HG03108 (cell line): ENCODE results near the gene KIF4B.
"Not testable (repeated sequence)": the region's sequence is repeated elsewhere in the genome, so short reads cannot be mapped to it uniquely, and the experiment has no call there.

Source experiments
- ATAC-seq: cut with Tn5 transposase; IDR thresholded peaks from one replicate; pipeline ENCODE4 v1.9.1; 2021; ENCODE audit warnings: moderate library complexity; ENCODE audit not compliant: unreplicated experiment

KIF4B gene, protein sequence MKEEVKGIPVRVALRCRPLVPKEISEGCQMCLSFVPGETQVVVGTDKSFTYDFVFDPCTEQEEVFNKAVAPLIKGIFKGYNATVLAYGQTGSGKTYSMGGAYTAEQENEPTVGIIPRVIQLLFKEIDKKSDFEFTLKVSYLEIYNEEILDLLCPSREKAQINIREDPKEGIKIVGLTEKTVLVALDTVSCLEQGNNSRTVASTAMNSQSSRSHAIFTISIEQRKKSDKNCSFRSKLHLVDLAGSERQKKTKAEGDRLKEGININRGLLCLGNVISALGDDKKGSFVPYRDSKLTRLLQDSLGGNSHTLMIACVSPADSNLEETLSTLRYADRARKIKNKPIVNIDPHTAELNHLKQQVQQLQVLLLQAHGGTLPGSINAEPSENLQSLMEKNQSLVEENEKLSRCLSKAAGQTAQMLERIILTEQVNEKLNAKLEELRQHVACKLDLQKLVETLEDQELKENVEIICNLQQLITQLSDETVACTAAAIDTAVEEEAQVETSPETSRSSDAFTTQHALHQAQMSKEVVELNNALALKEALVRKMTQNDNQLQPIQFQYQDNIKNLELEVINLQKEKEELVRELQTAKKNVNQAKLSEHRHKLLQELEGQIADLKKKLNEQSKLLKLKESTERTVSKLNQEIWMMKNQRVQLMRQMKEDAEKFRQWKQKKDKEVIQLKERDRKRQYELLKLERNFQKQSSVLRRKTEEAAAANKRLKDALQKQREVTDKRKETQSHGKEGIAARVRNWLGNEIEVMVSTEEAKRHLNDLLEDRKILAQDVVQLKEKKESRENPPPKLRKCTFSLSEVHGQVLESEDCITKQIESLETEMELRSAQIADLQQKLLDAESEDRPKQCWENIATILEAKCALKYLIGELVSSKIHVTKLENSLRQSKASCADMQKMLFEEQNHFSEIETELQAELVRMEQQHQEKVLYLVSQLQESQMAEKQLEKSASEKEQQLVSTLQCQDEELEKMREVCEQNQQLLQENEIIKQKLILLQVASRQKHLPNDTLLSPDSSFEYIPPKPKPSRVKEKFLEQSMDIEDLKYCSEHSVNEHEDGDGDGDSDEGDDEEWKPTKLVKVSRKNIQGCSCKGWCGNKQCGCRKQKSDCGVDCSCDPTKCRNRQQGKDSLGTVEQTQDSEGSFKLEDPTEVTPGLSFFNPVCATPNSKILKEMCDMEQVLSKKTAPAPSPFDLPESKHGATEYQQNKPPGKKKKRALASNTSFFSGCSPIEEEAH

GRCh38 chr5:155013526-155013925 lies at the start of gene KIF4B:
Gene KIF4B (plus strand): TSS chr5:155013755. CDS start chr5:155013860, 105 bp downstream.
- ATAC-seq, result no peak

DNA sequence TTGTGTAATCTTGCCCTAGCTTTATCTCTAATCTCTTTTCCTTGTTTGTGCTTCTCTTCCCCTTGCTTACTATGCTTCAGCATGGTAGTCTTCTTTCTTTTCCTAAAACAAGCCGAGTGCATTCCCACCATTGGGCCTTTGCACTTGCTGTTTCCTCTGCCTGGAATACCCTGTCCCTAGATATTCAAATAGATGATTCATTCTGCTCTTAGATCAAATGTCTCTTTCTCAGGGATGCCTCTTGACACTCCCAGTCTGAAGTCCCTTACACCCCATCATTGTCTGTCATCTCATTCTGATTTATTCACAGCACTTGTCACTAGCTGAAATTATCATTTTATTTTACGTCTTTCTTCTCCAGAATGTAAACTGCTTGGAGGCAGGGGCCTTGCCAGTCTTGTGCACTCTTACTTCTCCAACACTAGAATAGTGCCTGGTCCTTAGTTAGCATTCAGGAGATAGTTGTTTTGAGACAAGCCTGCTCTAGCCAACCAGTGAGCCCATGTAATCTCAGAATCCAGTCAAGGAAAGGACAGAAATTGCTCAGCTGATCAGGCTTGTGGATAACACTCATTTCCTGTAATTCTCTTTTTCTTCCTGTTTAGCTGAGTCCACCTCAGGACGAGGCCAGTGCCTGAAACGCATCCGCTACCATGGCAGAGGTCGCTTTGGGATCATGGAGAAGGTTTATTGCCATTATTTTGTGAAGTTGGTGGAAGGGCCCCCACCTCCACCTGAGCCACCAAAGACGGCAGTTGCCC lies 47.3 kb upstream of the KIF4B start:
- ATAC-seq, result no peak

GRCh38 chr5:154966874-154967273 lies 46.7 kb upstream of the KIF4B start:
- ATAC-seq, result no peak

DNA sequence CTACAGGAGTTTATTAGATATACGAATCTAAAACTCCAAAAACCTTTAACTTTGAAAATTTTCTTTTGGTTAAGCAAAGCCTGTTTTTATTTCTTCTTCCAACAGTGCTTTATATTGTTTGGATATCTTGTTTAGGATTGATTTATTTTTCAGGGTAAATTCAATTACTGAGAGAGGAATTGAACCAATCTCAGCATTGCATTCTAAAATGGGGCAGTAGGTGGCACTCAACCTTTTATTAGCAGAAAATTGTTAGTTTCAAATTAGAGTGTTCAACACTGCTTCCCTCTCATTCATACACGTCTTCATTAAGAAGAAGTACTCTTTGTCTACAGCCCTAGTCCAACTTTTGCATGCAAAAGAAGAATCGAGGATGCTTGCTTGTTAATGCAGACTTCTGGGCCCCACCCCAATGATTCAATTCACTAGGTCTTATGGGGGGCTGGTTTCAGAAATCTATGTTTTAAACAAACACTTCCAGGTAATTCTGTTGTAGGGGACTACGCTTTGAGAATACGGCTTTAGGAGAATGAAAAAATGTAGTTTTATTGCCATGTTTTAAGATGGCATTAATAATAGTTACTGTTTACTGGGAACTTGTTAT lies 46.0 kb upstream of the KIF4B start:
- ATAC-seq, result no peak

DNA sequence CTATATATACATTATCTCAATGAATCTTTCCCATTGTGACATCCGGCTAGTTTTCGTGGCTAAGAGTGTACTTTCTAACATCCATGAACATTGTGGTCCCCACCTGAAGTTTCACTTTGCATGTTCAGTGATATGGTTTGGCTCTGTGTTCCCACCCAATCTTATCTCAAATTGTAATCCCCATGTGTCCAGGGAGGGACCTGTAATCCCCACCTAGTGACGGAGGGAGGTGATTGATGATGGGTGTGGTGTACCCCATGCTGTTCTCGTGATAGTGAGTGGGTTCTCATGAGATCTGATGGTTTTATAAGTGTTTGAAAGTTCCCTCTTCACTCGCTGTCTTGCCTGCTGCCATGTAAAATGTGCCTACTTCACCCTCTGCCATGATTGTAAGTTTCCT lies 44.6 kb upstream of the KIF4B start:
- no peak for ATAC-seq

- no peak for ATAC-seq
These were observed 42.8 kb upstream of the KIF4B start for GRCh38 chr5:154970759-154971158.

- no peak for ATAC-seq
These were observed 42.1 kb upstream of the KIF4B start for GRCh38 chr5:154971501-154971900.

GRCh38 chr5:154972476-154973080 lies 41.0 kb upstream of the KIF4B start:
- no peak for ATAC-seq

- ATAC-seq, result not testable (repeated sequence)
These were observed 37.5 kb upstream of the KIF4B start for GRCh38 chr5:154976082-154976481.

- no peak for ATAC-seq
These were observed 36.1 kb upstream of the KIF4B start for GRCh38 chr5:154977409-154977808.

DNA sequence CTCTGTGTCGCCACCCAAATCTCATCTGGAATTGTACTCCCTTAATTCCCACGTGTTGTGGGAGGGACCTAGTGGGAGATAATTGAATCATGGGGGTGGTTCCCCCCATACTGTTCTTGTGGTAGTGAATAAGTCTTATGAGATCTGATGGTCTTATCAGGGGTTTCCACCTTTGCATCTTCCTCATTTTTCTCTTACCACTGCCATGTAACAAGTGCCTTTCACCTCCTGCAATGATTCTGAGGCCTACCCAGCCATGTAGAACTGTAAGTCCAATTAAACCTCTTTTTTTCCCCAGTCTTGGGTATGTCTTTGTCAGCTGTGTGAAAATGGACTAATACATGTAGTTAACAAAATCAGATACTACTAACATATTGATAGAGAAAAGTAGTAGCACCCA lies 35.3 kb upstream of the KIF4B start:
- ATAC-seq, result not testable (repeated sequence)

DNA sequence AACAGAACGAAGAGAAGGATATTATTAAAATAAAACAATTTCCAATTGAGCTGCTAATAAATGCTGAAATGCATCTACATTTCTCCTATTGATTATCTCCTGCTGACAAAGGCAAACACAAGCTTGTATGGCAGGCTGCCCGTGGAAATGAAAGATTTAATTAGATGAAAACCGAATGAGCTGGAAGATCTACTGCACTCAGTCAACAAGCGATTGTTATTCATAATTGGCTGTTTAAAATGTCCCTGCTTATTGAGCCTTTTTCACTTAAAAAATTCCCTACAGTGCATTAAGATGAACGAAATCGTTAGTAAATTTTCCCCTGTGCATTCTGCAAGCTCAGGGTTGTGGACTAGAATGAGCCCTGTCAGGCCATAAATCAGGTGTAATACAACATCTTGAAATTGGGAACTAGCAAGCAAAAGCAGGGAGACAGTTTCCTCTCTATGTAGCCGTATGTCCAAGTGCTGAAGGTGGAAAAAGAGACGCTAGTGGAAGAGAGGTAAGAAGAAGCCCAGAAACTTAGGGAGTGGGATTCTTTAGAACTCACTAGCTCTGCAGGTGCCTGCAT lies 28.5 kb upstream of the KIF4B start:
- no peak for ATAC-seq

GRCh38 chr5:154986151-154986550 lies 27.4 kb upstream of the KIF4B start:
- ATAC-seq, result no peak

- no peak for ATAC-seq
These were observed 23.9 kb upstream of the KIF4B start for GRCh38 chr5:154989626-154990025.

- ATAC-seq, result no peak
These were observed 20.1 kb upstream of the KIF4B start for GRCh38 chr5:154993461-154993860.

- ATAC-seq, result no peak
These were observed 17.9 kb upstream of the KIF4B start for GRCh38 chr5:154995679-154996078.

- ATAC-seq, result no peak
These were observed 15.8 kb upstream of the KIF4B start for GRCh38 chr5:154997746-154998145.

DNA sequence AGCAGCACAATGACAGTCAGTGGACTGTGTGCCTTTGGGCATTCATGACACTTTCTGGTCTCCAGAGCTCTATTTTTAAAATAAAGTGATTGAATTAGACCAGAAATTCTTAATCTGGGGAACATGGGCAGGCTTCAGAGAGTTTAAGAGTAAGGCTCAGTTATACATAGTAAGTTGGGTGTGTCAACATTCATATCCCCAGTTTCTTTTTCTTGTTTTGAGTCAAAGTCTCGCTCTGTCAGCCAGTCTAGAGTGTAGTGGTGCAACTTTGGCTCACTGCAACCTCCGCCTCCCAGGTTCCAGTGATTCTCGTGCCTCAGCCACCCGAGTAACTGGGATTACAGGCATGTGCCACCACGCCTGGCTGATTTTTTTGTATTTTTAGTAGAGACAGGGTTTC lies 13.7 kb upstream of the KIF4B start:
- ATAC-seq, result no peak

DNA sequence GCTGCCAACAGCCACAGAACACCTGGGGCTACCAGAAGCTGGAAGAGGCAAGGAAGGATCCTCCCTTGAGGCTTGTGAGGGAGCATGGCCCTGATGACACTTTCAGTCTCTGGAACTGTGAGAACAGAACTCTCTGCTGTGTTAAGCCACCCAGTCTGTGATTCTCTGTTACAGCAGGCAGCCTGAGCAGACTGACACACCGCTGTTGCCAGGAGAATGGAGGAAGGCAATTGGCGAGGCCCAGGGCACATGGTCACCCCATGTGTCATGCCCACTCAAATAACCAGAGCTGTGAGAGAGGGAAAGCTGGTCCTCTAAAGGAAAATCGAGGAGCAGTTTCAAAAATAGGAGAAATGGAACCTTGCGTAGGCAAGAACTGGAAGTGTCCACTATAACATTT lies 12.0 kb upstream of the KIF4B start:
- no peak for ATAC-seq
